HepG2 (cell line): ENCODE measurements around the gene EFNB1. TPM values are rescaled to one million over a fixed set of nuclear protein-coding genes. Genes with fewer than 3 reads are reported as not detected.

Experiments
- ARID2 ChIP-seq: sonication (generic); formaldehyde crosslinking; IDR thresholded peaks from 2 replicates; pipeline ENCODE4 v1.8.1; 2022; ENCODE audit warnings: mild to moderate bottlenecking, missing genetic modification reagents, borderline replicate concordance
- DMAP1 ChIP-seq: IDR thresholded peaks from 2 replicates; pipeline ENCODE4 v1.6.1; 2016
- FOXC1 ChIP-seq: sonication (generic); formaldehyde crosslinking; IDR thresholded peaks from 2 replicates; pipeline ENCODE4 v1.8.0; 2022; ENCODE audit warnings: mild to moderate bottlenecking, missing genetic modification reagents, borderline replicate concordance
- FOXP1 ChIP-seq, 2 experiments: fragments of 450-650 bp in 1 of 2; IDR thresholded peaks; 2 replicates each; pipeline ENCODE4 v1.6.1; 2017 to 2018; ENCODE audit warnings: antibody characterized with exemption in 1 of 2
- GATAD2A ChIP-seq: IDR thresholded peaks from 2 replicates; pipeline ENCODE4 v1.6.1; 2016
- HDAC2 ChIP-seq: sonication (generic); formaldehyde crosslinking; IDR thresholded peaks from 2 replicates; pipeline ENCODE4 v1.4.0; 2020; ENCODE audit warnings: missing genetic modification reagents
- KAT2B ChIP-seq: fragments of 150-350 bp; IDR thresholded peaks from 2 replicates; pipeline ENCODE4 v1.6.1; 2014; ENCODE audit warnings: low read depth, low read length, borderline replicate concordance
- KDM4B ChIP-seq: sonication (generic); formaldehyde crosslinking; IDR thresholded peaks from 2 replicates; pipeline ENCODE4 v1.4.0; 2020; ENCODE audit warnings: missing genetic modification reagents
- PTBP1 ChIP-seq: fragments of 200-400 bp; formaldehyde crosslinking; IDR thresholded peaks from 2 replicates; pipeline ENCODE4 v1.6.1; 2018; ENCODE audit warnings: low read length, low read depth; ENCODE audit not compliant: poor library complexity, severe bottlenecking
- RARG ChIP-seq: sonication (generic); formaldehyde crosslinking; IDR thresholded peaks from 2 replicates; pipeline ENCODE4 v1.4.0; 2020; ENCODE audit warnings: low read depth, mild to moderate bottlenecking, missing genetic modification reagents
- RBM39 ChIP-seq: fragments of 200-400 bp; formaldehyde crosslinking; IDR thresholded peaks from one replicate; pipeline ENCODE4 v1.6.1; 2018; ENCODE audit warnings: antibody characterized with exemption, mild to moderate bottlenecking, low read depth, low read length; ENCODE audit not compliant: poor library complexity, severe bottlenecking
- SNRNP70 ChIP-seq: fragments of 200-400 bp; formaldehyde crosslinking; IDR thresholded peaks from 2 replicates; pipeline ENCODE4 v1.6.1; 2017; ENCODE audit warnings: mild to moderate bottlenecking, low read depth, low read length, moderate library complexity
- SRSF9 ChIP-seq: fragments of 200-400 bp; formaldehyde crosslinking; IDR thresholded peaks from 2 replicates; pipeline ENCODE4 v1.6.1; 2018; ENCODE audit warnings: borderline replicate concordance, mild to moderate bottlenecking, low read depth, low read length; ENCODE audit not compliant: insufficient read depth, poor library complexity, severe bottlenecking
- STAG1 ChIP-seq: sonication (generic); formaldehyde crosslinking; IDR thresholded peaks from 2 replicates; pipeline ENCODE4 v1.4.0; 2020; ENCODE audit warnings: missing genetic modification reagents
- ZBTB10 ChIP-seq: sonication (generic); formaldehyde crosslinking; IDR thresholded peaks from 2 replicates; pipeline ENCODE4 v1.4.0; 2020; ENCODE audit warnings: missing genetic modification reagents, borderline replicate concordance
- ZNF317 ChIP-seq: sonication (generic); formaldehyde crosslinking; IDR thresholded peaks from 2 replicates; pipeline ENCODE4 v1.5.0; 2020; ENCODE audit warnings: mild to moderate bottlenecking, missing genetic modification reagents
- ZNF430 ChIP-seq: sonication (generic); formaldehyde crosslinking; IDR thresholded peaks from 2 replicates; pipeline ENCODE4 v1.9.0; 2021; ENCODE audit warnings: mild to moderate bottlenecking, missing genetic modification reagents
- ZNF605 ChIP-seq: sonication (generic); formaldehyde crosslinking; IDR thresholded peaks from 2 replicates; pipeline ENCODE4 v1.8.0; 2022; ENCODE audit warnings: mild to moderate bottlenecking, missing genetic modification reagents
- ZNF777 ChIP-seq: sonication (generic); formaldehyde crosslinking; IDR thresholded peaks from 2 replicates; pipeline ENCODE4 v1.4.0; 2020; ENCODE audit warnings: missing genetic modification reagents
- ZNF782 ChIP-seq: sonication (generic); formaldehyde crosslinking; IDR thresholded peaks from 2 replicates; pipeline ENCODE4 v1.4.0; 2020; ENCODE audit warnings: missing genetic modification reagents, mild to moderate bottlenecking, borderline replicate concordance
- polyA plus RNA-seq, 8 experiments: library from polyadenylated mRNA; depleted of rRNA in 3 of 8; stranded (reverse) in 7 of 8; unstranded in 1 of 8; fragments of >200 nt; fragmentation: Illumina TruSeq in 4 of 8; extraction: Trizol in 4 of 8; gene quantifications; 2 replicates each; pipeline versions ENCODE4 v1.2.1 to v1.2.3, GENCODE V29; 2011 to 2016; ENCODE audit warnings: low read depth in 4 of 8, missing spikeins in 1 of 8, mixed read lengths in 1 of 8; ENCODE audit not compliant: insufficient read depth in 1 of 8
- total RNA-seq, 5 experiments: library from RNA; depleted of rRNA; stranded (reverse); fragments of >200 nt; fragmentation: Illumina TruSeq; extraction: Trizol; gene quantifications; 2 replicates each; pipeline ENCODE4 v1.2.3, GENCODE V29; 2016; ENCODE audit warnings: low read depth in 1 of 5
- TF ChIP-seq, protein P1 (sequence below): sonication (generic); formaldehyde crosslinking; IDR thresholded peaks from 2 replicates; pipeline ENCODE4 v1.4.0; 2020; ENCODE audit warnings: low read depth, missing genetic modification reagents
- TF ChIP-seq, protein P2 (sequence below): sonication (generic); formaldehyde crosslinking; IDR thresholded peaks from 2 replicates; pipeline ENCODE4 v1.9.0; 2021; ENCODE audit warnings: missing genetic modification reagents, borderline replicate concordance

EFNB1 gene
- total and polyA plus RNA-seq, 2 of the 13 experiments (the other 11 are each of a cell fraction or from before 2014, with no cell fraction given), result 4.0 to 4.1 TPM

DNA sequence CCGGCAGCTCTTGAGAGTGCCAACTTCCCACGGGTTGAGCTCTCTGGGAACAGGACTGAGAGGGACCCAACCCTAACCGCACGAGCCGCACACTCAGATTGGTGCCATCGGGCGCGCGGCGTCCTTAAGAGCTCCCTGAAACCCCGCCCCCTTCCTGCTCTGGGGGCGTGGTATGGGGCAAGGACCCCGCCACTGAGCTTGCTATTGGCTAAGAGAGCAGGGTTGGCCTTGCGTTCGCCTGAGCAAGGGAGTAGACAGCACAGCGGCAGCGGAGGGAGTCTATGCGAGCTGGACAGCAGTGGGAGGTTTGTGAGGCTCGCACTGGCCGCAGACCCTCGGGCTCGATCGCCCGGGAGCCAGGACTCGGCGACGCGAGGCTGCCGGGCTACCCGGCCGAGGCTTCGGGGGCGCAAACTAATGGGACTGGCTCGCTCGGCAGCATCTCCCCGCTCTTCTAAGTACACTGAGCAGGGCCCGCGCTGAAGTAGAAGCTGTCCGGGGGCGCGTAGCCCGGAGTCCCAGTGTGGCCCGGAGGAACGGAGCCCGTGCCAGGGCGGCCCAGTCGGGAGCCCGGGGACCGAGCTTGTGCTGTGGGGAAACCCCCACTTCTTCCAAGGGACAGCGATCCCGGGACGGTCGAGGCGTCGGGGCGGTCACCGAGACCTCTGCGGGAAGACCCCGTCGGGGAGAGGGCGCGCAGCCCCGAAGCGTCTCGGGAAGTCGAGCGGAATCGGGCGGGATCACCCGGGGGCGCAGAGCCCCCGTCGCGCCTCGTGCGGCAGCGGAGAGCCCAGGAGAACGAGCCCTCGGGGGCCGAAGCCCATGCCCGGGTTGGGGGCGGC, at the start of gene EFNB1 (continued):
- TF ChIP-seq, protein P1, sequence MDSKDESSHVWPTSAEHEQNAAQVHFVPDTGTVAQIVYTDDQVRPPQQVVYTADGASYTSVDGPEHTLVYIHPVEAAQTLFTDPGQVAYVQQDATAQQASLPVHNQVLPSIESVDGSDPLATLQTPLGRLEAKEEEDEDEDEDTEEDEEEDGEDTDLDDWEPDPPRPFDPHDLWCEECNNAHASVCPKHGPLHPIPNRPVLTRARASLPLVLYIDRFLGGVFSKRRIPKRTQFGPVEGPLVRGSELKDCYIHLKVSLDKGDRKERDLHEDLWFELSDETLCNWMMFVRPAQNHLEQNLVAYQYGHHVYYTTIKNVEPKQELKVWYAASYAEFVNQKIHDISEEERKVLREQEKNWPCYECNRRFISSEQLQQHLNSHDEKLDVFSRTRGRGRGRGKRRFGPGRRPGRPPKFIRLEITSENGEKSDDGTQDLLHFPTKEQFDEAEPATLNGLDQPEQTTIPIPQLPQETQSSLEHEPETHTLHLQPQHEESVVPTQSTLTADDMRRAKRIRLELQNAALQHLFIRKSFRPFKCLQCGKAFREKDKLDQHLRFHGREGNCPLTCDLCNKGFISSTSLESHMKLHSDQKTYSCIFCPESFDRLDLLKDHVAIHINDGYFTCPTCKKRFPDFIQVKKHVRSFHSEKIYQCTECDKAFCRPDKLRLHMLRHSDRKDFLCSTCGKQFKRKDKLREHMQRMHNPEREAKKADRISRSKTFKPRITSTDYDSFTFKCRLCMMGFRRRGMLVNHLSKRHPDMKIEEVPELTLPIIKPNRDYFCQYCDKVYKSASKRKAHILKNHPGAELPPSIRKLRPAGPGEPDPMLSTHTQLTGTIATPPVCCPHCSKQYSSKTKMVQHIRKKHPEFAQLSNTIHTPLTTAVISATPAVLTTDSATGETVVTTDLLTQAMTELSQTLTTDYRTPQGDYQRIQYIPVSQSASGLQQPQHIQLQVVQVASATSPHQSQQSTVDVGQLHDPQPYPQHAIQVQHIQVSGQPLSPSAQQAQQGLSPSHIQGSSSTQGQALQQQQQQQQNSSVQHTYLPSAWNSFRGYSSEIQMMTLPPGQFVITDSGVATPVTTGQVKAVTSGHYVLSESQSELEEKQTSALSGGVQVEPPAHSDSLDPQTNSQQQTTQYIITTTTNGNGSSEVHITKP (CRISPR knock-in tag), result no peak
- TF ChIP-seq ZBTB10 (CRISPR knock-in tag), result no peak
- TF ChIP-seq SRSF9, result no peak
- TF ChIP-seq HDAC2 (CRISPR knock-in tag), result no peak
- TF ChIP-seq STAG1, result no peak
- TF ChIP-seq DMAP1, result no peak
- TF ChIP-seq ARID2, result peak; percentile 52; the same call in 1 of the 2 replicates
- TF ChIP-seq RARG (CRISPR knock-in tag), result no peak
- TF ChIP-seq GATAD2A (CRISPR knock-in tag), result 0 out of 2 replicates have a peak, but pooled peaks have one; percentile 19
- peak; percentile 39; the same call in 1 of the 2 replicates for TF ChIP-seq ZNF430 (CRISPR knock-in tag)
- no peak for TF ChIP-seq FOXP1 (IDR thresholded peaks at IDR 0.05)
- no peak for TF ChIP-seq FOXP1 (CRISPR knock-in tag; IDR thresholded peaks at IDR 0.05)
- TF ChIP-seq RBM39, result peak; percentile 51
- no peak for TF ChIP-seq ZNF782 (CRISPR knock-in tag)
- TF ChIP-seq ZNF317 (CRISPR knock-in tag), result peak; percentile 93
- TF ChIP-seq FOXC1 (CRISPR knock-in tag), result 0 out of 2 replicates have a peak, but pooled peaks have one; percentile 33
- TF ChIP-seq KAT2B, result no peak
- TF ChIP-seq ZNF605 (CRISPR knock-in tag), result 0 out of 2 replicates have a peak, but pooled peaks have one; percentile 28
- TF ChIP-seq ZNF777, result peak; percentile 91
- TF ChIP-seq PTBP1, result no peak
- no peak for TF ChIP-seq KDM4B (CRISPR knock-in tag)
- TF ChIP-seq, protein P2, sequence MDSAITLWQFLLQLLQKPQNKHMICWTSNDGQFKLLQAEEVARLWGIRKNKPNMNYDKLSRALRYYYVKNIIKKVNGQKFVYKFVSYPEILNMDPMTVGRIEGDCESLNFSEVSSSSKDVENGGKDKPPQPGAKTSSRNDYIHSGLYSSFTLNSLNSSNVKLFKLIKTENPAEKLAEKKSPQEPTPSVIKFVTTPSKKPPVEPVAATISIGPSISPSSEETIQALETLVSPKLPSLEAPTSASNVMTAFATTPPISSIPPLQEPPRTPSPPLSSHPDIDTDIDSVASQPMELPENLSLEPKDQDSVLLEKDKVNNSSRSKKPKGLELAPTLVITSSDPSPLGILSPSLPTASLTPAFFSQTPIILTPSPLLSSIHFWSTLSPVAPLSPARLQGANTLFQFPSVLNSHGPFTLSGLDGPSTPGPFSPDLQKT, result no peak
- TF ChIP-seq SNRNP70, result no peak
